ENCODE data around the gene EID3. TPM values are rescaled to one million over a fixed set of nuclear protein-coding genes. Genes with fewer than 3 reads are reported as not detected.

The EID3 gene
- total and polyA plus RNA-seq, 9 of the 15 experiments (the other 6 are each of a cell fraction or from before 2014, with no cell fraction given): 0.07 to 3.5 (median 0.42) TPM

GRCh38 chr12:104351057-104351983 lies 47.8 kb downstream of the EID3 start:
- H3K9me3 ChIP-seq (replicated peaks; ENCODE audit: control insufficient read depth, insufficient read depth, low read depth, low read length): no peaks in the 10 kb centered on the region
- ChIA-PET CTCF (ENCODE audit: low intra/inter-chr PET ratio) (no interaction called here), POLR2A (interaction anchor here (0.6 to 2.8 kb wide), 4 partner anchors 9 to 800 kb away, joined by 3 to 8 read pairs (median 3); no protein-coding TSS in a partner anchor)
- no peak overlapping the region for H3K9ac ChIP-seq (ENCODE audit: insufficient read depth in 1 of 2, low read depth in 2 of 2, low read length in 2 of 2)
- FAIRE-seq (no peak), DNase-seq (ENCODE audit: extremely low read depth in 1 of 4, low spot score in 3 of 4) (no peak), ATAC-seq (no peak; the same call in 2 of the 3 replicates)
- no TSS peak for BruUV-seq (replicated peaks)
- H3K36me3 ChIP-seq (ENCODE audit: control insufficient read depth, insufficient read depth, low read length): peaks cover 69% of the 10 kb centered on the region
- H3K79me2 ChIP-seq (ENCODE audit: control insufficient read depth, insufficient read depth, low read length): no peaks in the 10 kb centered on the region
- H4K20me1 ChIP-seq (replicated peaks; ENCODE audit: control insufficient read depth, insufficient read depth, low read length): no peaks in the 10 kb centered on the region; the same call in 1 of the 2 replicates
- H3K27ac ChIP-seq (ENCODE audit: extremely low read depth, low read depth, low read length): no peak overlapping the region
- H3K27me3 ChIP-seq (ENCODE audit: control insufficient read depth in 2 of 2, insufficient read depth in 2 of 2, low read length in 2 of 2): no peaks in the 10 kb centered on the region
- in situ Hi-C loops (cut with MboI): loop anchor here (10.0 to 25.0 kb wide), 2 partner anchors 457 to 1036 kb away; no protein-coding TSS in a partner anchor
- peaks cover 3% of the 10 kb centered on the region for H3K9me1 ChIP-seq (ENCODE audit: control insufficient read depth, insufficient read depth, low read length)
- no peak overlapping the region for H2AFZ ChIP-seq (ENCODE audit: low read depth, low read length)
- WGBS (ENCODE audit: insufficient coverage, low coverage, missing lambda C conversion rate): 100% methylated on average over 4 of the region's 4 CpGs
- intact Hi-C loops (cut with micrococcal nuclease): loop anchor here (10.0 kb wide), 1 partner anchor 297 kb away; the partner anchor contains the start of gene GLT8D2
- no peaks in the 10 kb centered on the region for H3K4me1 ChIP-seq (replicated peaks in 1 of 2; ENCODE audit: control insufficient read depth in 2 of 2, insufficient read depth in 2 of 2, low read length in 2 of 2)
- peak; percentile 47; the same call in 1 of the 2 replicates for TF ChIP-seq POLR2AphosphoS2 (IDR thresholded peaks at IDR 0.05; ENCODE audit: low read length)
- no peak for TF ChIP-seq ZNF407 (IDR thresholded peaks at IDR 0.05; ENCODE audit: low read depth)
- peak; percentile 14 for TF ChIP-seq POLR2B (IDR thresholded peaks at IDR 0.05; ENCODE audit: low read depth, partially characterized antibody)
- TF ChIP-seq MYNN (IDR thresholded peaks at IDR 0.05): 0 out of 2 replicates have a peak, but pooled peaks have one; percentile 23
- no peak for TF ChIP-seq MYNN (CRISPR knock-in tag; IDR thresholded peaks at IDR 0.05)
- peak; percentile 19; the same call in 1 of the 2 replicates for TF ChIP-seq PML (IDR thresholded peaks at IDR 0.05; ENCODE audit: low read length)
- TF ChIP-seq POLR2A (conservative IDR thresholded peaks at IDR 0.05): peak; percentile 51; the same call in 1 of the 2 replicates
- TF ChIP-seq THRB (CRISPR knock-in tag; conservative IDR thresholded peaks at IDR 0.05): no peak
- H3K4me2 ChIP-seq (ENCODE audit: insufficient read depth, low read length): no peak overlapping the region
- no peak overlapping the region for H3K4me3 ChIP-seq
